GM19023 (cell line): Measurements from ENCODE around the gene NADK.

Source experiments
- ATAC-seq: cut with Tn5 transposase; IDR thresholded peaks from one replicate; pipeline ENCODE4 v1.9.1; 2021; ENCODE audit warnings: mild to moderate bottlenecking, moderate library complexity; ENCODE audit not compliant: unreplicated experiment

Gene NADK, protein sequence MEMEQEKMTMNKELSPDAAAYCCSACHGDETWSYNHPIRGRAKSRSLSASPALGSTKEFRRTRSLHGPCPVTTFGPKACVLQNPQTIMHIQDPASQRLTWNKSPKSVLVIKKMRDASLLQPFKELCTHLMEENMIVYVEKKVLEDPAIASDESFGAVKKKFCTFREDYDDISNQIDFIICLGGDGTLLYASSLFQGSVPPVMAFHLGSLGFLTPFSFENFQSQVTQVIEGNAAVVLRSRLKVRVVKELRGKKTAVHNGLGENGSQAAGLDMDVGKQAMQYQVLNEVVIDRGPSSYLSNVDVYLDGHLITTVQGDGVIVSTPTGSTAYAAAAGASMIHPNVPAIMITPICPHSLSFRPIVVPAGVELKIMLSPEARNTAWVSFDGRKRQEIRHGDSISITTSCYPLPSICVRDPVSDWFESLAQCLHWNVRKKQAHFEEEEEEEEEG

DNA sequence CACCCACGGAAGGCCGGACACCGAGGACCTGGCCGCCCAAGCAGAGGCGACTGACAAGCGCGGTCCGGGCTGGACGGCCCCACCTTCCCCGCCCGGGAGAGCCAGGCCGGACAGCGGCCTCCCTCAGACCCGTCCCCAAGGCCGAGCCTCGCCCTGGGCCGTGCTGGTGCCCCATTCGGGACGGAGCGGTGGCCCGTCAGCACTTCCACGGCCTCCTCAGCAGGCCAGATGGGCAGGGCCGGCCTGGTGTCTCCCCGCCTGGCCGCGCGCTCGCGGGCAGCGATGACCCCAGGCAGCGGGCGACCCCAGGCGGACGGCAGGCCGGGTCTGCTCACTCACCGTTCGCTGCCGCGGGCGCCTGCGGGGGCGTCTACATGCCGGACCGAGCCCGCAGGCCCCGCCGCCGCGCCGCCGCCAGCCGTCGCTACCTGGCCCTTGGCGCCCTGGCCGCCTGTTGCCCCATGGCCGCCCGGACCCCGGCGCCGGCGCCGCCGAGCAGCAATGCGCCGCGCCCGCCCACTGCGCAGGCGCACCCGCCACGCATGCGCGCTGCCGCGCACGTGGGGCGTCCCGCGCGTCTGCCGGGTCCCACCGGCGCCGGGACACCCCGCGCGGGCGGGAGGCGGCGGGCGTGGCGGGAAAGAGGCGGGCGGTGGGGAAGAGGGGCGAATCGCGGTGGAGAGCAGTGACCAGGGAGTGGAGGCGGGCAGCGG is at the start of gene NADK:
Gene NADK (minus strand): TSS at position 521 of the 713 bp plus-strand sequence. CDS start 13,064 bp downstream, outside the sequence.
- peak; percentile 34 for ATAC-seq

DNA sequence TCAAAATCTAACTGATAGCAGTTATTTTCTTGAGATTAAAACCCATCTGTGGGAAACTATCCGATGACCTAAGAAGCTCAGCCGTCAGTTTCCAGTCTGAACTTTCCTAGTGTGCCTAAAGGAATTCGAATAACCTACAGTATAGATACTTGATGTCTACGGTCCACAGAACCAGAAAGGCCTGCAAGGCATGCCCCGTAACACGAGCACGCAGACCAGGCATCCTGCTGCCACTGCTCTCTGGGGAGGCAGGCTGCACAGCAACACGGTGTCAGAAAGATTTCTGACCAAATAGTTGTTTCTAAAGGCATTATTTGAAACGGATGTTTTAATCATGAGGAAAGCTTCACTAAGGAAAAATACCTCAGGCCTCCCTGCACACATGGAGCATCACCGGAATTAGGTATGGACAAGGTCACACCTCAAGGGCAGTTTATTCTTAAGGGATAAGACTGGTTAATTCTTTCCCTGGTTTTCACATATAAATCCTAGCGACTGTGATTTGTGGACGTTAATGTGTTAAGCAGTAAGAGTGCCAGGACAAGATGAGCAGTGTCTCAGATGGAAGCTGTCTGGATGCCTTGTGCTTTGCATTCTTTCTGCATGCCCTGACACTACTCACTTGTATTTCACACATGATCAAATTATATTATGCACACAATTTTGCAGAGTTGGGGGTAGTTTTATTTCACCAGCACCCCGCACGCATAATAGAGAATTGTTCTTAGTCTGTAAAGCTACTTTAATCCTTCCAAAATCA is 49.0 kb upstream of the NADK start:
- no peak for ATAC-seq

DNA sequence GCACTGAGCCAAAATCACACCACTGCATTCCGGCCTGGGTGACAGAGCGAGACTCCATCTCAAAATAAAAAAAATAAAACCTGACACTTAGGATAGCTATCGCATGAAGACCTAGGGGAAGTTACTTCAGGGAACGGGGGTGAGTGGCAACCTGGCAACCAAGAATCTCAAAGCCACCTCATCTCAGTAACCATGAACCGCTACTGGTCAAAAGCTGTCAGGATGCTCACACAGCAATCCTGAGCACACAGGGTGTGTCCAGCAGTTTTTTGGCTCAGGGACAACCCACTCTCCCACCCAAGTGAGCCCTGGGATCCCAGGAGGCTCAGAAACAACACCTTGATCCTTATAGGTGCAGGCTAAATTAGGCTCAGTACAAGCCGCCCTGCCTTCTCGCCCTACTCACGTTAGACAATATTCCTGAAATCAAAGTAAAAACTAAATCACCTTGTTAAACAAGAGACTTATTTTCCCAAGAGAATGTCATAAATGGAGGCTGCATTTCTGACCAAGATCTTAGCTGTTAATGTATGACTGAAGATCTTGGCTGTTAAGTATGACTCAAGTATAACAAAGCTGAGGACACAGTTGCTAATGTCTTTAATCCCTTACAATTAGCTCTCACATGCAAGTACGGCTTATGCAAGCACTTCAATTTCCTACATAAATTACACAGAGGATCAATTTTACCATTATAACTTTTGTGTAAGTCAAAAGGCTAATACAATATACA is 48.3 kb upstream of the NADK start:
- no peak for ATAC-seq

DNA sequence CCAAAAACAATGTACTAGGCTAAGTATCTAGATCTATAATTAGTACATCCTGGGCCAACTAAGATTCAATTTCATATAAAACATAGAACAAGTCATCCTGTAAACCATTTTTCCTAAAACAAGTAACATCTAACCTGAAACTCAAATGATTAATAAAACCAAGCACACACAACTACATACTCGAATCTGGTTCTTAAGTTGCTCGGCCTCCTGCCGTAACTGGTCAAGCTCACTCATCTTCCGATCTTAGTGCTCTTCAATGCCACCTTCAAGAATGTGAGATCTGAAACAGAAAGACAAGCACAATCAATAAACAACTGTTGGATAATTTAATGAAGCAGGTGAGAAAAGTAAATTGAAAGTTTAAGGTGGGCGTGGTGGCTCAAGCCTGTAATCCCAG is 46.9 kb upstream of the NADK start:
- no peak for ATAC-seq

DNA sequence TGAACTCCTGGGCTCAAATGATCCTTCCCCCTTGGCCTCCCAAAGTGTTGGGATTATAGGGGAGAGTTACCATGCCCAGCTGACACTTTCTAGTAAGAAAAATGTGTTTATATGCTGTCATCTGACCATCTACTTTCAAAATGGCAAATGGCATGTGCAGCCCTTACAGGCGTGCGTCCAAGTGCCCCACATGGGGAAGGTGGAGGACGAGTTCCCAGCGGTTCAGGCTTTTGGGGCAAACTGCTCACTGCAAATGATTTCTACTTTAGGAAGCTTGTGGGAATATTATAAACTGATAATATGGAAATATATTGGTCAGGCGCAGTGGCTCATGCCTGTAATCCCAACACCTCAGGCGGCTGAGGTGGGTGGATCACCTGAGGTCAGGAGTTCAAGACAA is 41.5 kb upstream of the NADK start:
- ATAC-seq = no peak

DNA sequence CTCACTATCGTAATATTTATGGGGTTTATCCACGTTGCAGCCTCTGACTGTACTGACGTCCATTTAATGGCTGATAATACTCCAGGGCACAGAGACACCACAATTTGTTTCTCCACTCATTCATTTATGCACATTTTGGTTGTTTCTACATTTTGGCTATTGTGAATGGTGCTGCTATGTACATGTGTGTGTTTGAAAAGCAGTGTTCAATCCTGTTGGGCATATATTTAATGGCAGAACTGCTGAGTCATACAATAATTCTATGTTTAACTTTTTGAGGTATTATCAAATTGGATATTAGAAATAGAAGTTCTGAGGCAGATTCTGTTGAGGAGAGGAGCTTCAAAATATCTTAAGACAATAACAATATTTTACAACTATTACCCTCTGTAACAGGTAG is 39.0 kb upstream of the NADK start:
- no peak for ATAC-seq

DNA sequence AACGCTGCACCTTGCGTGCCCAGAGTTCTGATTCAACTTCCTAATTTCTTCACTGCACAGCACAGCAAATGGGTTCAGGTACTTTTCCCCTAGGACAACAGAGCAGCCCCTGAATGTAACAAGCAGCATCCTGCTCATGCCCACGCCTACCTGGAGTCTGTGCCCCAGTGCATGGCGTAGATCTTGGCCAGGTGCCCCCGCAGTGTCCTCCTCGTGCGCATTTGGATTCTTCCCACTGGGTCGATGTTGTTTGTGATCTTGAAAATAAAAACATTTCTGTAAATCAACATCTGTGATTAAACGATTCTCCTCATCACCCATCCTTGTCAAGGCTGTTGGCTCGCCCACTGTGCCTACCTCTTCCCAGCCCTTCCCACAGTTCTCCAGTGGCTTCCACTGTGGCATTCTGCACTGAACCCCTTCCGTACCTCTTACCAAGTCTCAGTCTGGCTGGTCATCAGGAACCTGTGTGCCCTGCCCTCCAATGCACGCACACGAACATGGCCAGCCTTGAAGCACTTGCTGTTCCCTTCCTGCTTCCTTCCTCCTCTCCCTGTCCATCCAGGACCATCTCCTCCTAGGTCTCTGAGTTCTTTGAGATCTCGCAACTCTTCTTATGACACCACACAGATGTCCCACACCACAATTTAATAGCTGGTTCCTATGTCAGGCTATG is 37.5 kb upstream of the NADK start:
- ATAC-seq = no peak

DNA sequence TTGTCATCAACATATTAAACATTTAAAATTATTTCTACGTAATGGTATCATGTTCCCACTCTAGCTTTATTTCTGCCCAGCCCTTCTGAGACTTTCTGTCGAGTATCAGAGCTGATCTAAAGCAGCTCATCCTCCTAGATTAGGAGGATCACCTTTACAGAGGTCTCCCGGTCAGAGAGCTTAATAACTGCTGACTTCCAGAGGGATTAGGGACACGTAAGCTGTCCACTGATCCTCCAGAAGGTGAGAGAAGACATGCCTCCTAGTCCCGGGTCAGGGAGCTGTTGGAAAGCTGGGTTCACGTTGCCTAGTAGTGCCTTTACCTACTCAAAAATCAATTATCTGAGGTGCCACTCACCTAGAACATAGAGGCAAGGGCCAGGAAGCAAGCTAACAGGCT is 31.2 kb upstream of the NADK start:
- ATAC-seq = no peak

DNA sequence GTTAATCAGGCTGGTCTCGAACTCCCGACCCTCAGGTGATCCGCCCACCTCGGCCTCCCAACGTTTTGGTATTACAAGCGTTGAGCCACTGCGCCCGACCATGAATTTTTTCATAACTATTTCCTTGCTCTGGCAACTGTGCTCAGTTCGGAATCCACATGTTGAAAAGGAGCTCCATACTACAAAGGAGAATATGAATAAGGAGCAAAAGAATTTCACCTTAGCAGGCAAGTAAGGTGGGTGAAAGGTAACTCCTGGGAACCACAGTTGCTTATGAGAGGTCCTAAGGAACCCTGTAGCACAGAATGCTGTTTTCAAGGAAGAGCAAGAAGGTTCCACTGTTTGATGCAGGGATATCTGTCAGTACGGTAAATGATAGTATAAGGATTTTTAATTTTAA is 29.9 kb upstream of the NADK start:
- ATAC-seq = no peak

DNA sequence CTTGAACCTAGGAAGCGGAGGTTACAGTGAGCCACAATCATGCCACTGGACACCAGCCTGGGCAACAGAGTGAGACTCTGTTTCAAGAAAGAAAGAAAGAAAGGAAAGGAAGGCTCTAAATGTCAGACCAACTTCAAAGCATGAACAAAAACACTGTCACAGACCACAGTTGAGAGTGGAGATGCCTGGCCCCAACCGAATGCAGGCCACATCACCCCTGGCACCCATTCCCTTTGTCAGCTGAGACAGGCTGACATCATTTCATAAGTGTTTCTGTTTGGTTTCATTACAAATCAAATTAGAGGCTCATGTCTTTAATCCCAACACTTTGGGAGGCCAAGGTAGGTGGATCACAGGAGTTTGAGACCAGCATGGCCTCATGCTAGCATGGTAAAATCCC is 28.6 kb upstream of the NADK start:
- ATAC-seq = no peak

DNA sequence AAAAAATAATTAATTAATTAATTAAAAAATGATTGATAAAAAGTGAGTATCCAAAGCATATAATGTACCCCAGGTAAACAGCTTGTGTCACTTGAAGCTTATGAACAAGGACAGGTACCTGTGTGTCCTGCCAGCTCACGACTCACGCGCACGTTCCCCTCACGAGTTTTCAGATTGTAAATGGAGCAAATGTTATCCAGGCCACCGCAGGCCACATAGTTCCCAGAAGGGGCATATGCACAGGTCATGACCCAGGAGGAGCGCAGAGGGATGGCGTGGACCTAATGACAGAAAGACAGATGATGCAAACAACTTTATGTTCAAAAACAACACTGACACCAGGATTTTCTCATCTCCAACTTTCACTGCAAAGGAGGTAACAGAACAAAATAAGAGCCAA is 26.0 kb upstream of the NADK start:
- ATAC-seq = no peak

DNA sequence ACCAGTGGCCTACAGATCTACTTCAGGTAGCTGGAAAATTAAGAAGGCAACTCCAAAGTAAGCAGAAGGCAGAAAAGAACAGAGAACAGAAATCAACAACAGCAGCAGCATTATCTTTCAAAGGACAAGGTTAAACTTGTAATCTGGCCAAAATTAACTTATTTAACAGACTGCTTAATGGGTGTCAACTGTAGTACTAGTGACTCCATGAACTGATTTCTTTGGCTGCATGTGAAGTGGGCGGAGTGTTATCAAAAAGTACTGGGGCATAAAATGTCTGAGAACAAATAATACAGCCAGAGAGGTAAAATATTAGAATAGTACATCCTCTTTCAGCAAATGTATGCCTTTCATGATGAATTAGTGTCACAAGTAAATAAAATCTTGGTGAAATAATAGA is 24.6 kb upstream of the NADK start:
- no peak for ATAC-seq

DNA sequence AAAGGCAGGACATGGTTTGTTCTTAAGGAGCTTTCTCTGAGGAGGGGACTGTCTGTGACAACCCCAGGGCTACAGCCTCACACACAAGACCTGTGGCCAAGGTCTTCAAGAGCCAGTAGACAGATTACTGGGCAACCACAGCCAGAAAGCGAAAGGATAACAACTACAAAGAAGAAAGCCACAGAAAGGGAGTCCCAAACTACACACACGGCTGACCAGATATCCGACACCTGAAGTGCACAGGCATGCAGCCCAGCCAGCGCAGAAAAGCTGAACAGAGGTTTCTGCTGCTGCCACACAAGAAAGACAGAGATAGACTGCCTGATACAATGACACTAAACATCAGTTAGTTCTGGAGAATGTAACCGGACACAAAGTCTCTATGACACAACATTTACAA is 21.4 kb upstream of the NADK start:
- ATAC-seq = peak; percentile 60

DNA sequence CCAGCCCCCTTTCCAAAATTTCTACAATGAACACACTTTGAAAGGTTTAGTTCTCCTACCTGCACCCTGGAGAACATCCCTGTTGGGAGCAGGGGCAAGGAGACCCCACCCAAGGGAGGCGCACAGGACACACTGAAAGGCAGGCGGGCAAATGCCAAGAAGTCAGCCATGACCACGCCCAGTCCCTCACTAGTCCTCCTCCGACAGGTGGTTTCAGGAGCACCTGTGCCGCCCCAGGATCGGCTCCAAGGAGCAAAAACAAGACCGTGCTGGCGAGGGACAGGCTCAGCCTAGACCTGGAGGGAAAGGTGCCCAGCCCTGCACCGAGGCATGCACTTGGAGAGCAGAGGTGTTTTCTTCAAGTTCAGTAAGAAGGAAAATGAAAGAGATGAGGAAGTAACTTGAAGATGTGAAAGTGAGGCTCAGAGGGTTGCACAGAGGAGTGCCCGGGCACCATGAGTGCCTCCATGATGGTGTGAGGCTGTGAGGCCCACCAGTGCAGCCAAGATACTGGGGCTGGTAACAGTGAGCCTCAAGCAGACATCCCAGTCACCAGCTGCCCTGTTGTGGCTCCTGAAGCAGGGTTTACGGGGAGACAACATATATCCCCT is 19.6 kb upstream of the NADK start:
- no peak for ATAC-seq

DNA sequence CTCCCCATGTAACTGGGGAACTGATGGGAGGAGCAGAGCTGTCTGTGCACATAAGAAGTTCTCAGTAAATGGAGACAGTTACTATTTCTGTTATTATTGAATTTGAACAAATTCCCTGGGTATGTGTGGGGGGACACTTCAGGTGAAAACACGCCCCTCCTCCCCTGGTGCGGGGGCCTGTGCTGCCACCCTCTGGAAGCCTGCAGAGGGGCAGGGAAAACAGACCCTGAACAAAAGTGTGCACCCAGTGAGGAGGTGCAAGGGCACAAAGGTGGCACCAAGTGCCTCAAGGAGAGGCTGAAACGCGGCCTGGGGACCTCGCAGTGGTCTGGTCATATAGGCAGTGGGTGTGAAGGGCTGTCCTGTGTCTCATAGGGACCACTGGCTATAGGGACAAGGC is 18.2 kb upstream of the NADK start:
- no peak for ATAC-seq

DNA sequence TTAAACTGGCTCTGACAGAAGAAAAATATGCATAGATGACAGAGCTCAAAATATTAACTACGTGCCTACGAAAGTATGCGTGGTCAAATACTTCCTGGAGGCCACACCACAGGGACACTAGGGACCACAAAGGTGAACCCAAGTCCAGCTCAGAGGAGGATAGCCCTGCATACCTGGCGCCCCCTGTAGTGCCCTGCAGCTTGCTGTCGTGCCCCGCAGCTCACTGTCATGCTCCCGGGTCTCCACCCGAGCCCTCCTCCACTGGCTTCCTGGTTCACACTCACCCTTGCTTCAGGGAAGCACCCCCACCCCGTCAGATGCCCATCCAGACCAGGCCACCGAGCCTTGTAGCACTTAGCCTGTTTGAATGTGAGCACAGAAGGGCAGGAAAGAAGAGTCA is 16.7 kb upstream of the NADK start:
- no peak for ATAC-seq

DNA sequence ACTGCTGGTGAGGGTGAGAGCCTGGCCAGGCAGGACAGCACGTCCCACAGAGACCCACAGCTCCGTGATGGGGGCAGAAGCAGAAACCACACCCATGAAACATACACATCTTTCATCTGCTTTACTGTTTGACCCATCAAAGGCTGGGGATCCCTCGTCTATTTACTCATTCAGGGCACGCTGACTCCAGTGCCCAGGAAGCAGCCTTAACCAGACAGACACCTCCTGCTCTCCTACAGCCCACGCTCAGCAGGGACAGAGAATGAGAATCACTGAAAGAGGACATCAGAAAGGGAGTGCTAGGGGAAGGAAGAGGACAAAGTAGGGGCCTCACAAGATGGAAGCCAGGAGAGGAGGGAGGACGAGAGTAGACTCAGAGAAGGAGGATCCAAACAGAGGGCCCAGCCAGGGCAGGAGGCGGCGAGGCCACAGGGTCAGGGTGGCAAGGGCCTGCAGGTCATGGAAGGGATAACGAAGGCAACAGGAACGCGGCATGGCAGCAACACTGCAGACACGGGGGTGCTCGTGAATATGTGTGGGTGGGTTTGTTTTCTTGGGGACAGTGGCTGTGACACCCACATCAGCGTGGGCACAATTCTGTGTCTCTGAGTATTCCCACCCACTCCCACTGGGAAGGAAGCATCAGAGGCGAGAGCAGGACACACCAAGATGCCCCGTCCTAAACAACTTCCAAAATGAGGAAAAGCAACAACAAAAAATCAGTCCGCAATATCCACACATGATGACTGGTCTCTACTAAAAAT is 15.4 kb upstream of the NADK start:
- ATAC-seq = no peak

DNA sequence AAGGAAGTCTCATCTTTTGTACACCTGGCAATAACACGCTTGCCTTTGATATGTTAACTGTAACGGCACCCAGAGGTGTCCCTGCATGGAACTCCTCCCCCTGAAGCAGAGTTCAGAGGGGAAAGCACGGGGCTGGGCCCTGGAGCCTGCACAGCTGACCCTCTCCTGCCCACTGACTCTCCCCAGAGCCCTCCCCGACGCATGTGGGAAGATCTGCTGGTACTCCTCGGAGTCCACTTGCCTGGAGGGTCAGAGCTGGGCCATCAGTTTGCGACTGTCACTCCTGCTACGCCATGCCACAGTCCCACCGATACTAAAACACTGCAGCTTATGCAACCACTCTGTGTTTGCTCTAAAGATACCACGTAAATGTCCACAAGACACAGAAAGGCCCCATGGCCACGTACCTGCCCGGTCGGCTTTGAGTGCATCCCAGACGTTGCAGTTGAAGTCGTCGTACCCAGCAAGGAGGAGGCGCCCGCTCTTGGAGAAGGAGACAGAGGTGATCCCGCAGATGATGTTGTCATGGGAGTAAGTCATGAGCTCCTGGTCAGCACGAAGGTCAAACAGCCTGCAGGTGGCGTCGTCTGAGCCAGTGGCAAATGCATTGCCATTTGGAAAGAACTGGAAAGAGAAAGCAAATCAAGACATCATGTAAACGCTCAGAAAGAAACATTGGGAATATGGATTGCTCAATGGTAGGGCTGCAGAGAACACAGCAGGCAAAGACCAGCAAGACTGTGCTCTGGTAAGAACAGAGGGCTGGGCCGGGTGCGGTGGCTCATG is 10.6 kb upstream of the NADK start:
- no peak for ATAC-seq
